ENCODE measurements around the gene TMEM250.

DNA sequence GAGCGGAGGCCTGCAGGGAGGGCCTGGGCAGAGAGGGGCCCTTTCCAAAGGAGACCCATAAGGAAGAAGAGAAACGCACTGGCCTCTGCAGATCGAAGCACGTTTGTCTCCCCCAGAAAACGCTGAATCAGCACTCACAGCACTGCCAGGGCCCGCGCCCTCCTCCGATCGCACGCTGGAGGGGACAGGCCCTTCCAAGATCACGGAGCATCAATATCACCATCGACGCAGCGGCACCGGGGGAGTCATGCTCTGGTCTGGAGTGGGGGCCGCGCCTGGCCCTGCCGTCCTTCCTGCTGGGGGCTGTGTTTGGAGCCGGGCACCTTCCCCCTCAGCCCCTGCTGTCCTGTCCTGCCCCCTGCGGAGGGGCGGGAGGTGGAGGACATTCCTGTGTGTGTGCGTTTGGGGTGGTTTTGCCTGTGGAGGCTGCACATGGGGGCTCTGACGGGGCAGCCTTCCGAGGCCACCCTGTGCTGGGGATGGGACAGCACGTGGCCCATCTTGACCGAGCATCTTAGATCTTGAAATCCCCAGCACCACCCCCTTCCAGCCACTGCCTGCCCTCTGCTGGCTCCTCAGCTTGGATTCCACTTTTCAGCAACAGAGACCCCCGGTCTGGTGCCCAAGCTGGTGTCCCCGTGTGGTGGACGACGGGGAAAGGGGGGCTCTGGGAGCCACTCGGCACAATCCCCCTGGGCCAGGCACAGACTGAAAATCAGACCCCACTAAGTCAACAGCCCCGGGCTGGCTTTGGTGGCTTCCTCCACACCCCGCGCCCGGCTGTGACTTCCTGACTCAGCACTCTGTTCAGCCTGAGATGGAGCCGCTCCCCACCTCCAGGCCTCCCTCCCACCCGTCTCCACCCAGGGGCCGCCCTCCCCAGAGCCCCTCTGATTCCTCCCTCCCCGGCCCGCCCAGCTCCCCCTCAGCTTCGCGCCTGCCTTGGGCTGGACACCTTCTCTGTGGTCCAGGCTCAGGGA is 8.3 kb downstream of the TMEM250 start:
- TF ChIP-seq, protein P1, sequence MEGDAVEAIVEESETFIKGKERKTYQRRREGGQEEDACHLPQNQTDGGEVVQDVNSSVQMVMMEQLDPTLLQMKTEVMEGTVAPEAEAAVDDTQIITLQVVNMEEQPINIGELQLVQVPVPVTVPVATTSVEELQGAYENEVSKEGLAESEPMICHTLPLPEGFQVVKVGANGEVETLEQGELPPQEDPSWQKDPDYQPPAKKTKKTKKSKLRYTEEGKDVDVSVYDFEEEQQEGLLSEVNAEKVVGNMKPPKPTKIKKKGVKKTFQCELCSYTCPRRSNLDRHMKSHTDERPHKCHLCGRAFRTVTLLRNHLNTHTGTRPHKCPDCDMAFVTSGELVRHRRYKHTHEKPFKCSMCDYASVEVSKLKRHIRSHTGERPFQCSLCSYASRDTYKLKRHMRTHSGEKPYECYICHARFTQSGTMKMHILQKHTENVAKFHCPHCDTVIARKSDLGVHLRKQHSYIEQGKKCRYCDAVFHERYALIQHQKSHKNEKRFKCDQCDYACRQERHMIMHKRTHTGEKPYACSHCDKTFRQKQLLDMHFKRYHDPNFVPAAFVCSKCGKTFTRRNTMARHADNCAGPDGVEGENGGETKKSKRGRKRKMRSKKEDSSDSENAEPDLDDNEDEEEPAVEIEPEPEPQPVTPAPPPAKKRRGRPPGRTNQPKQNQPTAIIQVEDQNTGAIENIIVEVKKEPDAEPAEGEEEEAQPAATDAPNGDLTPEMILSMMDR (conservative IDR thresholded peaks at IDR 0.05 in 1 of 2, IDR thresholded peaks at IDR 0.05 in 1 of 2; ENCODE audit: extremely low read depth in 1 of 2, insufficient read depth in 1 of 2, low read depth in 1 of 2, low read length in 2 of 2), result peak in 1 of 2 donors; percentile 4
- TF ChIP-seq EZH2 (IDR thresholded peaks at IDR 0.05; ENCODE audit: borderline replicate concordance, low read length), result no peak
